ENCODE measurements around the gene KHSRP. TPM values are rescaled to one million over a fixed set of nuclear protein-coding genes. Genes with fewer than 3 reads are reported as not detected.

Gene KHSRP
- total and polyA plus RNA-seq, 7 donors: 63.9 to 232 (median 94.6) TPM

DNA sequence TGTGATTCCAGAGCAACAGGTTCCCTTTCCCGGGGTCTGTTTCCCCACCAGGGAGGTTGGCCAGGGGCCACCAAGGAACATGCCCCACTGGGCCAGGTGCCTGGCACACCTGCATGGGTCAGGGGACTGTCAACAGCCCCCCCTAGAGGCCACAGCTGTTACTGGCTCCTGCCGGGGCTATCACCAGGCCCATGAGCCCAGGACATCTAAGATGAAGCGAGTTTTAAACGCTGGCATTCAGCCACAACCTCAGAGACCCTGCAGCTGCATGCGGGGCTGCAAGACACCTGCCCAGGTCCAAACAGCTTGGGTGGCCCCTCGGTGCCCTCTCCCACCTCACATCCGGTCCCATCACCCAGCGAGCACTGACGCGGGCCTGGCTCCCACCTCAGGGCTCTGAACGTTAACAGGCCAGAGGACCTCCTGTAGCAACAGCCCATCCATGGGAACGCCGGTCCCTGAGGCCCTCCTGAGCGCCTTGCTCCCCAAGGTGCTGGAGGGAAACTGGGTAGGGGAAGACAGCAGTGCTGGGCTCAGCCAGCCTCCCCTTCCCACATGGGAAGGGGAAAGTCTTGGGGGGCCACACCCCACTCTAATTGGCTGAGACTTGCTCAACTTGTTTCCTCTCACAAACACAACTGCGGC, 12.0 kb downstream of the KHSRP start:
- intact Hi-C loops (cut with DNase I): no loop called here
- H3K4me1 ChIP-seq: peaks cover 0 to 15% (median 6%) of the 10 kb centered on the region in 4 donors
- H3K36me3 ChIP-seq: peaks cover 31 to 37% (median 37%) of the 10 kb centered on the region in 4 donors
- no peaks in the 10 kb centered on the region for H3K9me3 ChIP-seq
- no peaks in the 10 kb centered on the region for H3K27me3 ChIP-seq
- peak; percentile 66 for DNase-seq
- TF ChIP-seq CTCF (IDR thresholded peaks at IDR 0.05): peak in 2 of 4 experiments; percentile 25 to 47
- TF ChIP-seq POLR2A (IDR thresholded peaks at IDR 0.05): no peak
- no peak overlapping the region for H3K4me3 ChIP-seq
- peak overlapping the region in 3 of 4 donors; percentile 18 to 46 (median 37) for H3K27ac ChIP-seq
- WGBS, 2 donors: 29 to 55% methylated on average over 15 of the region's 15 CpGs

DNA sequence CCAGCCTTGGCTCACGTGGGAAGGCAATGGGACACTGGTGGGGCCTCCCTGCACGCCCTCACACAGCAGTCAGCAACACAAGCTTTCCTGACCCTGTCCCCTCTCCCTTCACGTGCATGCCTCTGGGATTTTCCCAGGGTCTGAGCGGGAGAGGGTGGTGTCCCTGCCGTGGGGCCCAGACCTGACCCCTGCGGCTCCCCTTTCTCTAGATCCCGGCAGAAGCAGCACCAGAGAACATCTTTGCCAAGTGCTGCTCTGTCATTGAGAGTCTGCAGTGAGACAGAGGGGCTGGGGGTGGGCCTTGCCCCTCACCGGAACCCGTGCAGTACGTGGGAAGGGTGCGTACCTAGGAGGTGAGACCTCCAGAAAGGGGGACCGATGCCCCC, 12.6 kb downstream of the KHSRP start:
- intact Hi-C loops (cut with DNase I): no loop called here
- no peak overlapping the region for H3K4me3 ChIP-seq
- WGBS, 2 donors: 65 to 82% methylated on average over 12 of the region's 12 CpGs
- TF ChIP-seq EP300 (IDR thresholded peaks at IDR 0.05) (no peak), CTCF (IDR thresholded peaks at IDR 0.05) (no peak), POLR2A (IDR thresholded peaks at IDR 0.05) (no peak), POLR2AphosphoS5 (IDR thresholded peaks at IDR 0.05) (no peak)
- DNase-seq: no peak
- H3K27ac ChIP-seq: peak overlapping the region in 1 of 4 donors; percentile 46
- H3K9me3 ChIP-seq: no peaks in the 10 kb centered on the region
- H3K27me3 ChIP-seq: no peaks in the 10 kb centered on the region
- H3K4me1 ChIP-seq: peaks cover 0 to 15% (median 6%) of the 10 kb centered on the region in 4 donors
- peaks cover 25 to 32% (median 32%) of the 10 kb centered on the region in 4 donors for H3K36me3 ChIP-seq

DNA sequence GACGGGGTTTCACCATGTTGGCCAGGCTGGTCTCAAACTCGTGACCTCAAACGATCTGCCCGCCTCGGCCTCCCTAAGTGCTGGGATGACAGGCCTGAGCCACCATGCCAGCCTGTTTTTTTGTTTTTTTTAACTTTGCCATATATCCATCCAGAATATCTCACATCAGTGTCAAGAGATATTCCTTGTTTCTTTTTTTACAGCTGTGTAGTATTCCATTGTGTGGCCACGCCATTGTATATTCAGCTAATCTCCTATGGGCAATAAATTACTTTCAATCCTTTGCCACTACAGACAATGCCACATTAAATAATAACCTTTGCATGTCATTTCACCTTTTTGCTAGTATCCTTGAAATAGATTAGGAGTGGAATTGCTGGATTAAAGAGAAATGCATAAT, 15.3 kb downstream of the KHSRP start:
- H3K4me3 ChIP-seq: no peak overlapping the region
- peaks cover 0 to 5% (median 5%) of the 10 kb centered on the region in 4 donors for H3K36me3 ChIP-seq
- 87 to 88% methylated on average over 6 of the region's 6 CpGs for WGBS, 2 donors
- TF ChIP-seq POLR2A (IDR thresholded peaks at IDR 0.05) (no peak), CTCF (IDR thresholded peaks at IDR 0.05) (no peak), EP300 (IDR thresholded peaks at IDR 0.05) (no peak), POLR2AphosphoS5 (IDR thresholded peaks at IDR 0.05) (no peak)
- H3K27me3 ChIP-seq: no peaks in the 10 kb centered on the region
- peaks cover 0 to 13% (median 6%) of the 10 kb centered on the region in 4 donors for H3K4me1 ChIP-seq
- intact Hi-C loops (cut with DNase I): no loop called here
- no peak for DNase-seq
- H3K27ac ChIP-seq: no peak overlapping the region
- H3K9me3 ChIP-seq: no peaks in the 10 kb centered on the region

GRCh38 chr19:6406401-6406800, 18.2 kb downstream of the KHSRP start:
- no peaks in the 10 kb centered on the region for H3K36me3 ChIP-seq
- no peaks in the 10 kb centered on the region for H3K9me3 ChIP-seq
- WGBS, 2 donors: 90% methylated on average over 5 of the region's 5 CpGs
- no peaks in the 10 kb centered on the region for H3K4me1 ChIP-seq
- H3K27ac ChIP-seq: no peak overlapping the region
- no peaks in the 10 kb centered on the region for H3K27me3 ChIP-seq
- DNase-seq: no peak
- intact Hi-C loops (cut with DNase I): no loop called here
- TF ChIP-seq CTCF (IDR thresholded peaks at IDR 0.05) (no peak), POLR2AphosphoS5 (IDR thresholded peaks at IDR 0.05) (no peak), EP300 (IDR thresholded peaks at IDR 0.05) (no peak), POLR2A (IDR thresholded peaks at IDR 0.05) (no peak)
- no peak overlapping the region for H3K4me3 ChIP-seq
